GM19467 (cell line): Measurements from ENCODE around the gene NUDT16L1.

Experiments used
- ATAC-seq: cut with Tn5 transposase; IDR thresholded peaks from one replicate; pipeline ENCODE4 v1.9.1; 2021; ENCODE audit warnings: mild to moderate bottlenecking, moderate library complexity; ENCODE audit not compliant: unreplicated experiment

Gene NUDT16L1

GRCh38 chr16:4663777-4664465 is 29.4 kb upstream of the NUDT16L1 start:
- no peak for ATAC-seq

GRCh38 chr16:4664538-4665418 is 28.6 kb upstream of the NUDT16L1 start:
- no peak for ATAC-seq

- no peak for ATAC-seq
These were observed 26.7 kb upstream of the NUDT16L1 start for GRCh38 chr16:4666537-4667202.

- ATAC-seq, result no peak
These were observed 26.0 kb upstream of the NUDT16L1 start for GRCh38 chr16:4667203-4667963.

- no peak for ATAC-seq
These were observed 24.9 kb upstream of the NUDT16L1 start for GRCh38 chr16:4668313-4668960.

- ATAC-seq, result no peak
These were observed 19.8 kb upstream of the NUDT16L1 start for GRCh38 chr16:4673387-4674046.

GRCh38 chr16:4674926-4675530 is 18.3 kb upstream of the NUDT16L1 start:
- ATAC-seq, result no peak

- ATAC-seq, result no peak
These were observed 17.2 kb upstream of the NUDT16L1 start for GRCh38 chr16:4675864-4676786.

GRCh38 chr16:4676831-4677230 is 16.5 kb upstream of the NUDT16L1 start:
- ATAC-seq, result no peak

- ATAC-seq, result no peak
These were observed 16.0 kb upstream of the NUDT16L1 start for GRCh38 chr16:4677390-4677789.

- ATAC-seq, result no peak
These were observed 15.4 kb upstream of the NUDT16L1 start for GRCh38 chr16:4677994-4678393.

- no peak for ATAC-seq
These were observed 14.8 kb upstream of the NUDT16L1 start for GRCh38 chr16:4678596-4678995.

- ATAC-seq, result no peak
These were observed 14.1 kb upstream of the NUDT16L1 start for GRCh38 chr16:4679156-4679849.

GRCh38 chr16:4679850-4680636 is 13.3 kb upstream of the NUDT16L1 start:
- no peak for ATAC-seq

GRCh38 chr16:4680673-4681470 is 12.5 kb upstream of the NUDT16L1 start:
- ATAC-seq, result no peak

GRCh38 chr16:4681471-4682083 is 11.8 kb upstream of the NUDT16L1 start:
- ATAC-seq, result no peak
